Measurements from ENCODE around the gene FAM174B.
A peak's percentile ranks its signal among the peaks of the same experiment; 100 is the strongest.

Gene FAM174B

DNA sequence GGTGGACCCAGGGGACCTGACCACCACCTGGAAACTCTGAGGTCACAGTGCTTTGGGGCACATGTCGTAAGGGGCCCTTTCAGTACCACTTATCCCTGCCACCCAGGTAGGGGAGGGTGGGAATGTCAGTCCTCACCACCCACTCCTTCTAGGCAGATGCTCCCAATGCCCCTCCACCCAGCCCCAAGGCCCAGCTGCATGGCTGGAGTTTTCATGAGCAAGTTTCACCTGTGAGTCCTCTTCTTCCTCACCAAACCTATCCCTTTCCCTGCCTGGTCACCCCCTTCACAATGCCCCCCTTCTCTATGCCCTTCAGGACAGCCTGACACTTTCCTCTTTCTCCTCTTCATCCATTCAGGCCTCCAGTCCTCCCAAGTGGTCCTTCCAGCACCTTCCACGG lies 9.8 kb downstream of the FAM174B start:
- DNase-seq (ENCODE audit: low read depth) = no peak
- TF ChIP-seq, protein P1, sequence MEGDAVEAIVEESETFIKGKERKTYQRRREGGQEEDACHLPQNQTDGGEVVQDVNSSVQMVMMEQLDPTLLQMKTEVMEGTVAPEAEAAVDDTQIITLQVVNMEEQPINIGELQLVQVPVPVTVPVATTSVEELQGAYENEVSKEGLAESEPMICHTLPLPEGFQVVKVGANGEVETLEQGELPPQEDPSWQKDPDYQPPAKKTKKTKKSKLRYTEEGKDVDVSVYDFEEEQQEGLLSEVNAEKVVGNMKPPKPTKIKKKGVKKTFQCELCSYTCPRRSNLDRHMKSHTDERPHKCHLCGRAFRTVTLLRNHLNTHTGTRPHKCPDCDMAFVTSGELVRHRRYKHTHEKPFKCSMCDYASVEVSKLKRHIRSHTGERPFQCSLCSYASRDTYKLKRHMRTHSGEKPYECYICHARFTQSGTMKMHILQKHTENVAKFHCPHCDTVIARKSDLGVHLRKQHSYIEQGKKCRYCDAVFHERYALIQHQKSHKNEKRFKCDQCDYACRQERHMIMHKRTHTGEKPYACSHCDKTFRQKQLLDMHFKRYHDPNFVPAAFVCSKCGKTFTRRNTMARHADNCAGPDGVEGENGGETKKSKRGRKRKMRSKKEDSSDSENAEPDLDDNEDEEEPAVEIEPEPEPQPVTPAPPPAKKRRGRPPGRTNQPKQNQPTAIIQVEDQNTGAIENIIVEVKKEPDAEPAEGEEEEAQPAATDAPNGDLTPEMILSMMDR (conservative IDR thresholded peaks at IDR 0.05; ENCODE audit: low read depth, low read length) = no peak
- no peak overlapping the region for H3K4me3 ChIP-seq (ENCODE audit: low read depth, low read length)

DNA sequence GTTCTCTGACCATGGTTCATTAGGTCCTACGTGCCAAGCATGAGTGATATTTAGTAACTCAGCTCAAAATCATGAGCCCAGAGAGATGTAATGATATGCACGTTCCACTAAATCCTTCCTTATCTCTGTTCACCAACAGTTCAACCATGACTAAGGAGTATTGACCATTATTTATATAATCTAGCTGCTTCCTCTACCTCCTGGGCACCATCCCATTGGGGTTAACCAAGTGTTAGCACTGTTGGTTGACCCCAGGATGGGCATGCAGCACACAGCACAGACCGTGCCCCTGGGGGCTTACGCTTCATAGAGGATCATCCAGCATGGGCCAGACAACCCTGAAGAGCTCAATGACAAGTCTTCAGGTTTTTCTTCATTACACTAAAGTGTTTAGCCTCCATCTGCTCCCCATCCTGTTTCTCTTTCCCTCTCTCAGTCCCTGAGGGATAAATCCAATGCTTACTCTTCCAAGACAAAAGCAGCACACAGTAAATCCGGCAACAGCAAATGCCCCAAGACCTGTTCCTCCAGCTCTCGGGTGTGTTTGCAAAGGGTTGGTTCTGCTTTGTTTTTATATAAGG lies 10.4 kb downstream of the FAM174B start:
- H3K4me3 ChIP-seq (ENCODE audit: low read depth, low read length) = no peak overlapping the region
- no peak for DNase-seq (ENCODE audit: low read depth)
- TF ChIP-seq, protein P1 (conservative IDR thresholded peaks at IDR 0.05; ENCODE audit: low read depth, low read length) = no peak

DNA sequence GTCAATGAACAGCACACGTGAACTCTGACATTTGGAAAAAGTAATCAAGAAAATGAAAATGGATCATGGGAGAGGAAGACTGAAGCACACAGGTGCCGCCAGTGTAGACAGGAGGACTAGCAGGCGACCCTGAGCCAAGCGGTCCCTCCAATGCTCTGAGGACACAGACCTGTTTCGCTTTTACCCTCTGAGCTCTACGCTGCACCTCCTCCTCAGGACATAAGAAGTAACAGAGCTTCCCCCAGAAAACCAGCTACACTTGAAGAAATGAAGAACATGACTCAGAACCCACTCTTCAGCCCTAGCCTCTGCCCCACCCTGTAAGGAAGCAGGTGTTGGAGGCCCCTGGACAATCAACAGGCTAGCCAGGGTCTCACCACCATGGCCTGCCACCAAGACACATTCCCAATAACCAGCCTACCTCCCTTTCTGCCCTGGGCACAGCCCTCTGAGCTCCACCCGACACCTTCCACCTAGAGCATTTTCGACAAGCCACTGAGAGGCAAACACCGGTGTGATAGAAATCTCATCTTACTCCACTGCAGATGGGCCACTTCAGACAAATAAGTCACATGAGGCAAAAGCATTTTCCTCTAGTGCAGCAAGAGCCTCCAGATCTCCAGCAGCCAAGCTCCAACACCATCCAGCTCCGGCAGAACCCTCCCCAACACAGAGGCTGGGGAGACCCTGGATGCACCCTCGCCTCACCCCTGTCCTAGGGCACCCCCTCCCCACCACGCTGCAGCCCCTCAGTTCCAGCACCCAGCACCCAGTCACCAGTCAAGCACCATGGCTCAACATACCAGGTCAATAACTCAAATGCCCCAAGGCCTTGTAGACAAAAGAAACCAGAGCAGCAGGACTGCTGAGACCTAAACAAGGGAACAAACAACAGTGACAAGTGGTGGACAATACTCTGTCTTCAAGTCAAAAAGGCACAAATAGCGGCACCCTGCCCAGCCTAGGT lies 11.4 kb downstream of the FAM174B start:
- no peak for DNase-seq (ENCODE audit: low read depth)
- TF ChIP-seq, protein P1 (conservative IDR thresholded peaks at IDR 0.05; ENCODE audit: low read depth, low read length) = no peak
- no peak overlapping the region for H3K4me3 ChIP-seq (ENCODE audit: low read depth, low read length)

DNA sequence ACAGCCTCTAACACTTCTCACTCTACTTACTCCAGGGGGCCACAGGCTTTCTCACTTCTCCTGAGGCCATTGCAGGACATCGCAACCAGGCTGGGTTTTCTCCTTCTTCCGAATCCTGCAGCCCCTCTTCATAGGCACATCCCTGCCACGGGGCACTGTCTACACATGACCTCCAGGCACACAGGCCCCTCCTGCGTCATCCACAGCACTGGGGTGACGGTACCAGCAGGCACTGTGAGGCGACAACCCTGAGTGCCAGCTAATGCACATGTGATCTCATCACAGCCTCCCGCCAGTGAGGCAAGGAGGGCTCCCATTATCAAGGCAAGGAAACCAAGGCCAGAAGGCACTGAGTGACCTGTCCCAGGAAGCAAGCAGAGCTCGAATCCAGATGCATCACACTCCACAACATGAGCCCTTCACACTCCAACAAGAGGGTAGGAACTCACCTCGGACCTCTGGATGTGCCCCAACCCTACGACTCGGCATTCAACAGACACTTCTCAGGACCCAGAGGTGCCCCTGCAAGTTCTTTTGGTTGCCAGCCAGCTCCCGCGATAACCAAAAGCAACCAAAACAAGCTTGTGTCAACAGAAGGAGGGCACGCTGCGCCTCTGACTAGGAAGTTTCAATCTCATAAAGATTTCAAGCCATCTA lies 16.7 kb downstream of the FAM174B start:
- no peak for DNase-seq (ENCODE audit: low read depth)
- H3K4me3 ChIP-seq (ENCODE audit: low read depth, low read length) = no peak overlapping the region
- TF ChIP-seq, protein P1 (conservative IDR thresholded peaks at IDR 0.05; ENCODE audit: low read depth, low read length) = no peak

DNA sequence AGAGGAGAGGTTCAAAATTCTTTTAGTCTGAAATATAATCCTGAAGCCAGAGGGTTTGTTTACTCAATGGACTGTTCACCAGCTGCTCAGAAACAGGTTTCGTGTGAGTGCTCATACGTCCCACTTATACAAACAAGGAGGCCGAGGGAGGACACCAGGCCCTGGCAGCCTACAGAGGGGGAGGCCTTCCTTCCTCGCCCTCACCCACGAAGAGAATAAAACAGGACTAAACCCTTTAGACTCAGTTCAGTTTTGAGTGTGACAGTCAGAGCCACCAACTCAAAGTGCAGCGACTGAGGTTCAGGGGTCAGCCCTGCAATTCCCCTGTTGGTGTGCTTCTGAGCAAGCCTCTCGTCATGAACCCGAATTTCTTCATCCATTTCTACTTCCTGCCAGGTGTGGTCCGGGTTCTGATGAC lies 17.3 kb downstream of the FAM174B start:
- peak; percentile 65 for DNase-seq (ENCODE audit: low read depth)
- no peak overlapping the region for H3K4me3 ChIP-seq (ENCODE audit: low read depth, low read length)
- TF ChIP-seq, protein P1 (conservative IDR thresholded peaks at IDR 0.05; ENCODE audit: low read depth, low read length) = no peak

DNA sequence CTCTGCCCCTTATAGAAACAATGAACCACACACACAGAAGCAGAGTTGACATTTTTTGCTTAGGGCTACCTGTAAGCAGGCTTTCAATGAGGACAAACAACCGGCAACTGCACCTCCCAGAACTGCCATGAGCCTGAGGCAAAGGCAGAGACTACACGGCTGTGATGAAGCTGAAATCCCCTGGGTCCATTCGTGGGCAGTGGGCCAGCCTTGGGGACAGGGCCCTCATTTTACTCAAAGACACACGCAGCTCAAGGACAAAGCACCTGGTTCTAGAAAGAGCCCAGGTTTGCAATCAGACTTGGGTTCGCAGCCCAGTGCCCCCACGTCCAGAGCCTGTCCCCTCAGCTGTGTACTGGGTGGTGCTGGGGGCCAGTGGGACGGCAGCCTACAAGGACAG lies 17.9 kb downstream of the FAM174B start:
- H3K4me3 ChIP-seq (ENCODE audit: low read depth, low read length) = no peak overlapping the region

More for the DNA sequence above, 17.9 kb downstream of the FAM174B start:
- no peak for DNase-seq (ENCODE audit: low read depth)
- TF ChIP-seq, protein P1 (conservative IDR thresholded peaks at IDR 0.05; ENCODE audit: low read depth, low read length) = no peak
